C4-2B (cell line): ENCODE results near the gene FEN1.

Experiments used
- H3K27ac ChIP-seq: fragments of 450-650 bp; 2 replicates; pipeline ENCODE4 v1.5.1; 2017
- ZFX ChIP-seq: fragments of 450-650 bp; IDR thresholded peaks from 2 replicates; pipeline ENCODE4 v1.6.1; 2017
- TF ChIP-seq, protein P1 (sequence below): fragments of 450-650 bp; conservative IDR thresholded peaks from 2 replicates; pipeline ENCODE4 v1.5.1; 2017; ENCODE audit warnings: mild to moderate bottlenecking

The FEN1 gene

DNA sequence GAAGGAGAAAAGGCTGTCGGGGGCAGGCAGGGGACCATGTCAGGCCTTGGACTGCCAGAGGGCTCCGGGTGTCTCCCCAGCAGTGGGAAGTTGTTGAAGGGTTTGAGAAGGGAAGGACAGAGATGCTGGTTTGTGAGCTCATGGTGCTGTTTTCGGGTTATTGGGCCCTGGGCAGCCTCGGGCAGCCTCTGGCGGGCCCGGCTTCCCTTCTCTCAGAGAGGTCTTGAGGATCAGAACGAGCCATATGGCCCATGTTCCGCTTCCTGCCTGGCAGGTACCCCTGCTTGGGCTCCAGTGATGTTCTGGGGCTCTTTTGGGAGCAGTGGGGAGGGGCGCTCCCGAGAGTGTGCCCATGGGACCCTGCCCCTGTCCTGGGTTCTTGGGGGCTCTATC is 30.5 kb upstream of the FEN1 start:
- H3K27ac ChIP-seq, result no peak overlapping the region
- no peak for TF ChIP-seq ZFX
- TF ChIP-seq, protein P1, sequence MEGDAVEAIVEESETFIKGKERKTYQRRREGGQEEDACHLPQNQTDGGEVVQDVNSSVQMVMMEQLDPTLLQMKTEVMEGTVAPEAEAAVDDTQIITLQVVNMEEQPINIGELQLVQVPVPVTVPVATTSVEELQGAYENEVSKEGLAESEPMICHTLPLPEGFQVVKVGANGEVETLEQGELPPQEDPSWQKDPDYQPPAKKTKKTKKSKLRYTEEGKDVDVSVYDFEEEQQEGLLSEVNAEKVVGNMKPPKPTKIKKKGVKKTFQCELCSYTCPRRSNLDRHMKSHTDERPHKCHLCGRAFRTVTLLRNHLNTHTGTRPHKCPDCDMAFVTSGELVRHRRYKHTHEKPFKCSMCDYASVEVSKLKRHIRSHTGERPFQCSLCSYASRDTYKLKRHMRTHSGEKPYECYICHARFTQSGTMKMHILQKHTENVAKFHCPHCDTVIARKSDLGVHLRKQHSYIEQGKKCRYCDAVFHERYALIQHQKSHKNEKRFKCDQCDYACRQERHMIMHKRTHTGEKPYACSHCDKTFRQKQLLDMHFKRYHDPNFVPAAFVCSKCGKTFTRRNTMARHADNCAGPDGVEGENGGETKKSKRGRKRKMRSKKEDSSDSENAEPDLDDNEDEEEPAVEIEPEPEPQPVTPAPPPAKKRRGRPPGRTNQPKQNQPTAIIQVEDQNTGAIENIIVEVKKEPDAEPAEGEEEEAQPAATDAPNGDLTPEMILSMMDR, result no peak

DNA sequence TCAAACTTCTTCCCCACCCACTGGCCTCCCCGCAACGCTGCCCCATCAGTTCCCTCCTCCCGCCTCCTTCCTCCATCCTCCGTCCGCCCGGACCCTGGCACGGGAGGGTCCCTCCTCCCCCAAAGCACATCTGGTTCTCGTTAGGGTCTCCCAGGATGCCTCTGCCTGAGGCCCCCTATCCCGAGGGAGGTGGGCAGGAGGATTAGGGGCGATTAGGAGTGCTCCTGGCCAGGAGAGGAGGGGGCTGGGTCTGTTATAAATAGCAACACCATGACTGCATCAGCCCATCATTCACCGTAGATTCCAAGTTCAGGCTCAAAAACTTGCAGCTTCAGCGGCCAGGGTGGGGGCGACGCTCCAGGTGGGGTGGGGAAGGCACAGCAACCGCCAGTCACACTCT is 29.9 kb upstream of the FEN1 start:
- TF ChIP-seq ZFX, result no peak
- TF ChIP-seq, protein P1, result no peak

DNA sequence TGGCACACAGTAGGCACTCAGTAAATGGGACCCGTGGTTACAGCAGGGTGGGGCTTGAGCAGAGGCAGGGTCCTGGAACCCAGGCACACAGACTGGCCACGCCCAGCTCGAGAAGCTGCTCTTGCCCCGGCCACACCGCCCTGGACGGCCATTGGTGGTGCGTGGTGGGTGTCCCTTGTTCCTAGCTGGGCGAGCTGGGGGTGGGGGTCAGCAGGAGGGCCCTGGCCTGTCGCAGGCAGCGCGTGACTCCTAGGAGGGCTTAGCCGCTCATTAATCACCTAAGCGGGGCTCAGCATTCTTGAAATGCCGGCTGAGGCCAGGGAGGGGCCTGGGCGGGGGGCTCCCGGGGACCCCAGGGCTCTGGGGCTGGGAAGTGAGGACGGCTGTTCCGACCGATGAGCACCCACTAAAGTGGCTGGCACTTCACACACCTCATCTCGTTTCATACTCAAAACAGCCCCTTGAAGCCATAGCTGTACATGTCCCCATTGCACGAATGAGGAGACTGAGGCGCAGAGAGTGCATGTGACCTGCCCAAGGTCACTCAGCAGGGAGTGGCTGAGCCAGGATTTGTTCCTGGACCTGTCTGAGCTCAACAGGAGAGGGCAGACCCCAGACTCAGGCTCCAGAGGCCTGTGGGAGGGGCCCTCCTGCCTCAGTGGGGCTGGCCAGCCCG is 28.6 kb upstream of the FEN1 start:
- no peak overlapping the region for H3K27ac ChIP-seq
- TF ChIP-seq, protein P1, result no peak
- no peak for TF ChIP-seq ZFX

More for the DNA sequence above, 29.9 kb upstream of the FEN1 start:
- no peak overlapping the region for H3K27ac ChIP-seq

DNA sequence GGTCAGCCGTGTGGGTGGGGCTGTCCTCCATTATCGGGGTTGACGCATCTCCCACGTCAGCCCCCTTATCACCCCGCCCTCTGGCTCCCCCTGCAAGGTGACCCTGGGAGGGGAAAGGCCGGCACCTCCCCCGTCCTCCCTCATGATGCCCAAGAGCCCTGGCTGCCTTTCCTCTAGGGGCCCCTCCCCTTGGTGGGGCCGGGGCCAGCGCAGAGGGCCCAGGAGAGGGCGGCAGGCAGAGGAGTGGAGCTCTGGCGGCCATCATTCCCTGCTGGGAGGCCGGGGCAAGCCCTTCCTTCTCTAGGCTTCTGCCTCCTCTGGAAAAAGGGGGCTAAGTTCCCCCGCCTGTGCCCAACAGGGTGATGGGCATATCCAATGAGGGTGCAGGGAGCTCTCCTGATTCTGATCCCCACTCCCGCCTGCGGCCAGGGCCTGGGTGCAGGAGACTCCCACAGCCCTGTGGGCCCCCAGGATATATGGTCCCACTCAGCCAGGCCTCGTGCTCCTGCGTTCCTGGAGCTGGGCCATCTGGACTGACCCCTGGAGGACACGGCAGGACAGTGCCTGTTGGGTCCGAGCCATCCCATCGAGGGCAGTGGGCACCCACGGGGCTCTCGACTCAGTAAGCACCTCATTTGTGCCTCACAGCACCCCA is 28.0 kb upstream of the FEN1 start:
- TF ChIP-seq ZFX, result no peak
- TF ChIP-seq, protein P1, result no peak
- H3K27ac ChIP-seq, result no peak overlapping the region

DNA sequence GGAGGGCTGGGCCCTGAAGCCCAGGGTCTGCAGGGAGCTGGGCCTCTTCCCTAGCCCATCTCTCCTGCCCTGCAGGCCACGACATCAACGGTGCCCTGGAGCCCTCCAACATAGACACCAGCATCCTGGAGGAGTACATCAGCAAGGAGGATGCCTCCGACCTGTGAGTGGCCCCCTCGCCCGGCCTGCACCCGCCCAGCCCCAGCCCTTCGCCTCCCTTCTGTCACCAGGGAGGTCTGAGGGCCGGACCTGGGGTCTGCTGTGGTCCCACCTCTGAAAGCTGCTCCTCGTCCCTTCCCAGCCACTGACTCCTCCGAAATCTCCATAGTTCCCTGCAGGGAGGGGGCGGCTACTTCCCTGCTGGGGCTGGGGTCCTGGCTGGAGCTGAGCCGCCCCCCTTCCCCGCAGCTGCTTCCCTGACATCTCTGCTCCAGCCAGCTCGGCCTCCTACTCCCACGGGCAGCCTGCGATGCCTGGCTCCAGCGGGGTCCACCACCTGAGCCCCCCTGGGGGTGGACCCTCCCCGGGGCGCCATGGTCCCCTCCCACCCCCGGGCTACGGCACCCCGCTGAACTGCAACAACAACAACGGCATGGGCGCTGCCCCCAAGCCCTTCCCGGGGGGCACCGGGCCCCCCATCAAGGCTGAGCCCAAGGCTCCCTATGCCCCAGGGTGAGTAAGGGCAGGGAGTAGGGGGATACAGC is 27.0 kb upstream of the FEN1 start:
- TF ChIP-seq ZFX, result no peak
- TF ChIP-seq, protein P1, result no peak
- H3K27ac ChIP-seq, result no peak overlapping the region

DNA sequence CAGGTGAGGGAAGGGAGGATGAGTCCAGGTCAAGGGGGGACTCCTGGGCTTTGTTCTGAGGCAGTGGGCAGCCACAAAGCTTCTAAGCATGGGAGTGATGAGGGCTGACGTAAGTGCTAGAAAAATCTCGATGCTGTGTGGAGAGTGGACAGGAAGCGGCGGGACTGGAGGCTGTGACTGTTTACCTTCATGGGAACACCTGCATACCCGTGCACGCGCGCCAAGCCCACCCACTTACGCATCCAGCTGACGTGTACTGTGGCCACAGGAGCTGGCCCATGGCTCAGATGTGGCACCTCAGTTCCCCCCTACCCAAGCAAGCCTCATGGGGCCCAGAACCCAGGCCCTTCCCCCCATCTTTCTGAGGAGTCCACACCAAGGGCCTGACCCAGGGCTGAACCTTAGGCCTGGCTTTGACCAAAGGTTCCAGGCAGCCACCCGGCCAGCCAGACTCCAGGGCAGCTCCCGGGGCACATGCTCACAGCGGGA is 26.3 kb upstream of the FEN1 start:
- H3K27ac ChIP-seq, result no peak overlapping the region
- TF ChIP-seq ZFX, result no peak
- TF ChIP-seq, protein P1, result no peak
